Breast epithelium (tissue), 3 donors: ENCODE measurements around the gene SDCCAG8.
"Not testable (repeated sequence)": the region's sequence is repeated elsewhere in the genome, so short reads cannot be mapped to it uniquely, and the experiment has no call there.

Source experiments
- POLR2A ChIP-seq: fragments of 450-650 bp; IDR thresholded peaks from one replicate; pipeline ENCODE4 v1.6.1; 2016; ENCODE audit warnings: antibody characterized with exemption, mild to moderate bottlenecking, moderate library complexity
- TF ChIP-seq, protein P1 (sequence below), 3 donors: fragments of 450-650 bp; IDR thresholded peaks; one replicate each; pipeline ENCODE4 v1.5.1; 2016 to 2017; ENCODE audit warnings: antibody characterized with exemption in 3 of 3, mild to moderate bottlenecking in 3 of 3, moderate library complexity in 3 of 3

DNA sequence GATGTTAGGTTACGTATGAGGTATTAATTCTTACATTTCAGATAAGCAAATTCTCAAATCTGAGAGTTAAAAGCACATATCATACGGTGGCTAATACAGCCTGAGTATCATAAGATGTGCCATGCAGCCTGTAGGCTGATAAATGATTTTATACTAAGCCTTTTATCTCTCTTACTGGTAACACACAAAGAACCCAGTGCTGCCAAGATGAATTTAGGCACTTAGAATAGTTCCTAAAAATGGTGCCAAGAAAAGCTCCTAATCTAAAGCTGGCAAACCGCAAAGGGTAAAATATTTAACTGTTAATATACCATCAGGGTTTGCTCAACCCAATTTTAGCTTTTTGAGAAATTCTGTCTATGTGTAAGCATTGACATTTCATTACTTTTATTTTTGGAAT is 43.9 kb upstream of the SDCCAG8 start:
- TF ChIP-seq, protein P1, sequence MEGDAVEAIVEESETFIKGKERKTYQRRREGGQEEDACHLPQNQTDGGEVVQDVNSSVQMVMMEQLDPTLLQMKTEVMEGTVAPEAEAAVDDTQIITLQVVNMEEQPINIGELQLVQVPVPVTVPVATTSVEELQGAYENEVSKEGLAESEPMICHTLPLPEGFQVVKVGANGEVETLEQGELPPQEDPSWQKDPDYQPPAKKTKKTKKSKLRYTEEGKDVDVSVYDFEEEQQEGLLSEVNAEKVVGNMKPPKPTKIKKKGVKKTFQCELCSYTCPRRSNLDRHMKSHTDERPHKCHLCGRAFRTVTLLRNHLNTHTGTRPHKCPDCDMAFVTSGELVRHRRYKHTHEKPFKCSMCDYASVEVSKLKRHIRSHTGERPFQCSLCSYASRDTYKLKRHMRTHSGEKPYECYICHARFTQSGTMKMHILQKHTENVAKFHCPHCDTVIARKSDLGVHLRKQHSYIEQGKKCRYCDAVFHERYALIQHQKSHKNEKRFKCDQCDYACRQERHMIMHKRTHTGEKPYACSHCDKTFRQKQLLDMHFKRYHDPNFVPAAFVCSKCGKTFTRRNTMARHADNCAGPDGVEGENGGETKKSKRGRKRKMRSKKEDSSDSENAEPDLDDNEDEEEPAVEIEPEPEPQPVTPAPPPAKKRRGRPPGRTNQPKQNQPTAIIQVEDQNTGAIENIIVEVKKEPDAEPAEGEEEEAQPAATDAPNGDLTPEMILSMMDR (IDR thresholded peaks at IDR 0.05) = not testable (repeated sequence)
- not testable (repeated sequence) for TF ChIP-seq POLR2A
